GM12873 (cell line): ENCODE data around the gene F8.

ENCODE experiments used
- TF ChIP-seq, protein P1 (sequence below): IDR thresholded peaks from 2 replicates; pipeline ENCODE4 v1.5.1; 2012; ENCODE audit warnings: low read depth, mild to moderate bottlenecking, moderate library complexity, low read length, control low read depth; ENCODE audit not compliant: insufficient read depth; ENCODE audit errors: missing control alignments

F8 gene

GRCh38 chrX:154800478-154801210 is 221.9 kb downstream of the F8 start:
- TF ChIP-seq, protein P1, sequence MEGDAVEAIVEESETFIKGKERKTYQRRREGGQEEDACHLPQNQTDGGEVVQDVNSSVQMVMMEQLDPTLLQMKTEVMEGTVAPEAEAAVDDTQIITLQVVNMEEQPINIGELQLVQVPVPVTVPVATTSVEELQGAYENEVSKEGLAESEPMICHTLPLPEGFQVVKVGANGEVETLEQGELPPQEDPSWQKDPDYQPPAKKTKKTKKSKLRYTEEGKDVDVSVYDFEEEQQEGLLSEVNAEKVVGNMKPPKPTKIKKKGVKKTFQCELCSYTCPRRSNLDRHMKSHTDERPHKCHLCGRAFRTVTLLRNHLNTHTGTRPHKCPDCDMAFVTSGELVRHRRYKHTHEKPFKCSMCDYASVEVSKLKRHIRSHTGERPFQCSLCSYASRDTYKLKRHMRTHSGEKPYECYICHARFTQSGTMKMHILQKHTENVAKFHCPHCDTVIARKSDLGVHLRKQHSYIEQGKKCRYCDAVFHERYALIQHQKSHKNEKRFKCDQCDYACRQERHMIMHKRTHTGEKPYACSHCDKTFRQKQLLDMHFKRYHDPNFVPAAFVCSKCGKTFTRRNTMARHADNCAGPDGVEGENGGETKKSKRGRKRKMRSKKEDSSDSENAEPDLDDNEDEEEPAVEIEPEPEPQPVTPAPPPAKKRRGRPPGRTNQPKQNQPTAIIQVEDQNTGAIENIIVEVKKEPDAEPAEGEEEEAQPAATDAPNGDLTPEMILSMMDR = no peak

GRCh38 chrX:154799556-154800348 is 222.8 kb downstream of the F8 start:
- TF ChIP-seq, protein P1 = no peak

DNA sequence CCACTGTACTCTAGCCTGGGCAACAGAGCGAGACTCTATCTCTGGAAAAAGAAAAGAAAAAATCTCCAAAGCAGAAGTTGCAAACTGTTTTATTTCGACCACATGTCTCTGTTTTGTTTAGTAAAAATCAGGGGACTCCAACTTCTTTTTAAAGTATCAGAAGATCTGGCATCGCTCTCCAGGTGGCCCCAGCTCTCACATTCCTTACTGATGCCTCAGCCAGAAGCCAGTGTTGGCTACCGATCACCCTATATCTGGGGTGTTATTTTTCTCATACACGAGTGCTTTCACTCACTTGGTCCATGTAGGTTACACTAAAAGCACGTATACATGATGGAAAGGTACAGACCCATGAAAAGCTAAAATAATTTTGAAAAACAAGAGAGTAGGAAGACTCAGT is 225.5 kb downstream of the F8 start:
- TF ChIP-seq, protein P1 = no peak

- TF ChIP-seq, protein P1 = no peak
Observed at GRCh38 chrX:154795016-154795415, 227.5 kb downstream of the F8 start.

DNA sequence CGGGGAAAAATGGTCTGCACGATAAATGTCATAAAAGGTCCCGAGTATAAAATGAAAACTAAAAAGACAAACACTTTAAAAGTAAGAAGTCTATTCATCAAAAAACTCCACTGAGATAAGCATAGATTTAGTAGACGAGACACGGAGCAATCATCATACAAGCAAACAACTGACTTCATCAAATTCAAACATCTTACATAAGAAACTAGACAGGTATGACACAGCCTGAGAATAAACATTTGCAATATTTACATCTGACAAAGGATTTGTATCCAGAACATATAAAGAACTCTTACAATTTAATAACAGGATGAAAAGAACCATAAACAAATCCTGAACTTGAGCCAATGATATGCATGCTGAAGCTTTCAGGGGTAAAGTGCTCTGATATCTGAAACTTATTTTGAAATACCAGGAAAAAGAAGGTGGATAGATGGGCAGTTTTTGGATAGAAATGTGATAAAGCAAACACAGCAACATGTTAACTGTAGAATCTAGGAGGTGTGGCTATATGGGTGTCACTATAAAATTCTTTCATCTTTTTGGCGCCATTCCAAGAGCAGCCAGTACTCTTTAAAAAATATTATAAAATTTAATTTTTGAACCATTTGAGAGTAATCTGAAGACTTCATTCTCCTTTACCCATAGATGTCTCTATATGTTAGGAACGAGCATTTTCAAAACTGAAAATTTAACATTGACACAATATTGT is 229.3 kb downstream of the F8 start:
- TF ChIP-seq, protein P1 = no peak

GRCh38 chrX:154791939-154792338 is 230.6 kb downstream of the F8 start:
- TF ChIP-seq, protein P1 = no peak

DNA sequence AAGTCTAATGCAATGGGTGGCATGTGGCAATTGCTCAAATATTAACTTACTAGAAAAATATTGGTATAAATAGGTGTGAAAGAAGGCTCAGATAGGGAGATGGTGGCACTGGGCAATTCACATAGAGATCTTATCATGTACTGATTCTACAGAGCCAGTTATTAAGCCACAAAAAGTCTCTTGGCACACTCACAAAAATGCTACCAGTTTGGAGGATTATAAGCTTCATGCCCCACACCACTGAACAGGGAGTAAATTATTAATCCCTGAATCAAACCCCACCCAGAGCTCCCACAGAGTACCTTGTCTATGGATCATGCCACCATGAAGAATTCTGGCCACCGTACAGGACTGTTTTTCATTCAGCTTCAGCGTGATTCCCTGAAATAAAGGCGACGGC is 231.1 kb downstream of the F8 start:
- TF ChIP-seq, protein P1 = no peak
